Naive thymus-derived CD8-positive, alpha-beta T cell (primary cell): ENCODE measurements around the gene GPR119. TPM values are rescaled to one million over a fixed set of nuclear protein-coding genes. Genes with fewer than 3 reads are reported as not detected.
"Not testable (repeated sequence)": the region's sequence is repeated elsewhere in the genome, so short reads cannot be mapped to it uniquely, and the experiment has no call there.

Experiments
- ATAC-seq, 2 donors: fragments of 150-1000 bp; cut with Tn5 transposase in 1 of 2; sonication (Bioruptor Pico), chemical (Tn5 transposase) in 1 of 2; 1 replicate in 1 of 2; 2 replicates in 1 of 2; pipeline ENCODE4 v1.10.0; 2021; ENCODE audit warnings: mild to moderate bottlenecking in 2 of 2, moderate library complexity in 2 of 2
- POLR2A ChIA-PET: fragments of 350-600 bp; sonication (Branson Sonifier 250); formaldehyde crosslinking; loops from one replicate; lab custom pipeline; 2021; ENCODE audit warnings: antibody characterized with exemption; lab: Charles Lee
- DNase-seq, 10 donors: peaks; one replicate each; pipeline versions ENCODE4 v3.0.0 to v3.0.0-alpha.2; 2020 to 2022
- H3K27ac Mint-ChIP-seq, 10 donors: one replicate each; pipeline ENCODE4 v1.8.0; 2020 to 2022; ENCODE audit warnings: mild to moderate bottlenecking in 10 of 10, mixed read lengths in 10 of 10, moderate library complexity in 4 of 10, inconsistent platforms in 1 of 10
- H3K27me3 Mint-ChIP-seq, 5 donors: one replicate each; pipeline ENCODE4 v1.8.0; 2021 to 2022; ENCODE audit warnings: mixed read lengths in 5 of 5
- H3K36me3 Mint-ChIP-seq, 3 donors: one replicate each; pipeline ENCODE4 v1.8.0; 2020 to 2022; ENCODE audit warnings: mixed read lengths in 3 of 3, mild to moderate bottlenecking in 2 of 3, inconsistent platforms in 1 of 3
- H3K4me1 Mint-ChIP-seq, 4 donors: one replicate each; pipeline ENCODE4 v1.8.0; 2021 to 2022; ENCODE audit warnings: mixed read lengths in 4 of 4
- H3K4me3 Mint-ChIP-seq, 10 donors: one replicate each; pipeline ENCODE4 v1.8.0; 2020 to 2022; ENCODE audit warnings: mild to moderate bottlenecking in 10 of 10, mixed read lengths in 10 of 10, moderate library complexity in 6 of 10, inconsistent platforms in 1 of 10
- H3K9me3 Mint-ChIP-seq, 9 donors: one replicate each; pipeline ENCODE4 v1.8.0; 2020 to 2022; ENCODE audit warnings: mixed read lengths in 9 of 9, mild to moderate bottlenecking in 3 of 9, inconsistent platforms in 1 of 9, moderate library complexity in 1 of 9
- polyA plus RNA-seq, 3 donors: library from polyadenylated mRNA; unstranded; fragments of 300-500 nt; fragmentation: Illumina TruSeq; gene quantifications; one replicate each; pipeline ENCODE4 v1.2.3, GENCODE V29; 2021
- total RNA-seq, 8 experiments: library from RNA in 2 of 8; stranded (reverse) in 2 of 8; gene quantifications; one replicate each; pipeline ENCODE4 v1.2.3 and lab custom pipeline; 2021 to 2026

The GPR119 gene
- total RNA-seq (not detected), polyA plus RNA-seq (not detected), total RNA-seq (lab: John Stamatoyannopoulos, UW) (0 reads per million in 6 experiments)

GRCh38 chrX:130385520-130385919, at the start of gene GPR119:
GPR119 (minus strand) TSS chrX:130385674; CDS start chrX:130385447, 227 bp downstream.
- H3K4me1 Mint-ChIP-seq, result no peaks in the 10 kb centered on the region
- no peak within 1 kb of the TSS for H3K27ac Mint-ChIP-seq
- no peaks in the 10 kb centered on the region for H3K9me3 Mint-ChIP-seq
- H3K27me3 Mint-ChIP-seq, result peaks cover 0 to 9% (median 2%) of the 10 kb centered on the region in 5 donors
- POLR2A ChIA-PET, result no interaction called here
- no peak within 1 kb of the TSS for H3K4me3 Mint-ChIP-seq
- ATAC-seq (no peak), DNase-seq (no peak)
- no peaks in the 10 kb centered on the region for H3K36me3 Mint-ChIP-seq

DNA sequence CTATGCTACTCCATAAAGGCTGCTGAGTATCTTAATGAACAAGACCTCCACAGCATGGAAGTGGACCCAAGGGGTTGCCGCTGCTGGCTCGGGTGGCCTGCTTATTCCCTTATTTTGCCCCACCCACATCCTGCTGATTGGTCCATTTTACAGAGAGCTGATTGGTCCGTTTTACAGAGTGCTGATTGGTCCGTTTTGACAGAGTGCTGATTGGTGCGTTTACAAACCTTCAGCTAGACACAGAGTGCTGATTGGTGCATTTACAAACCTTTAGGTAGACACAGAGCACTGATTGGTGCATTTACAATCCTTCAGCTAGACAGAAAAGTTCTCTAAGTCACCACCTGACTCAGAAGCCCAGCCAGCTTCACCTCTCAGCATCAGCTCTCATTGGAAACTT, 43.8 kb upstream of the GPR119 start:
- POLR2A ChIA-PET, H3K4me1 Mint-ChIP-seq, DNase-seq, H3K4me3 Mint-ChIP-seq, ATAC-seq, H3K27ac Mint-ChIP-seq, H3K9me3 Mint-ChIP-seq, H3K27me3 Mint-ChIP-seq, H3K36me3 Mint-ChIP-seq: not testable (repeated sequence)

GRCh38 chrX:130426531-130426930, 41.1 kb upstream of the GPR119 start:
- no peak overlapping the region for H3K27ac Mint-ChIP-seq
- H3K36me3 Mint-ChIP-seq, result no peaks in the 10 kb centered on the region
- peaks cover 0 to 3% (median 0%) of the 10 kb centered on the region in 9 donors for H3K9me3 Mint-ChIP-seq
- ATAC-seq, result no peak
- POLR2A ChIA-PET, result no interaction called here
- H3K27me3 Mint-ChIP-seq, result peaks cover 0 to 5% (median 0%) of the 10 kb centered on the region in 5 donors
- H3K4me3 Mint-ChIP-seq, result no peak overlapping the region
- no peaks in the 10 kb centered on the region for H3K4me1 Mint-ChIP-seq
- no peak for DNase-seq

DNA sequence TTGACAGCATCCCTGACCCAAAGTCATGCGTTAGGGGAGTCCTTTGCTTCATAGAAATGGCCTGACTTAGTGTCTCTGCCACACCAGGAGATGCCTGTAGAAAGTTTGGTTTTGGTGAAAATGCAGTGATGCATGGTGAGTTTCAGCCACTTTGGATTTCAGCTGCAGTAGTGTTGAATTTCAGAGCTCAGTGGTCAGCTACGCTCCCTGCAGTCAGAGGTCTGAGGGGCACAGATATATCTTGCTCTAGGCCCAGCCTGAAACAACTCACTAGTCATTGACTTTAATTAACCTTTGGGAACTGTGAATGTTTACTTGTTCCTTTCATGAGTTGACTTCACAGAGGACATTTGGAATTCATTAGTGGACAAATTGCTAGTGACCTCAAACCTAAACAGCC, 33.8 kb upstream of the GPR119 start:
- Mint-ChIP-seq H3K27me3 (peaks cover 0 to 3% (median 0%) of the 10 kb centered on the region in 5 donors), H3K36me3 (peaks cover 0 to 6% (median under 1%) of the 10 kb centered on the region in 3 donors), H3K4me1 (peaks cover 0 to 4% (median under 1%) of the 10 kb centered on the region in 4 donors), H3K9me3 (no peaks in the 10 kb centered on the region), H3K27ac (no peak overlapping the region), H3K4me3 (no peak overlapping the region)
- POLR2A ChIA-PET, result no interaction called here
- ATAC-seq (no peak), DNase-seq (no peak)

DNA sequence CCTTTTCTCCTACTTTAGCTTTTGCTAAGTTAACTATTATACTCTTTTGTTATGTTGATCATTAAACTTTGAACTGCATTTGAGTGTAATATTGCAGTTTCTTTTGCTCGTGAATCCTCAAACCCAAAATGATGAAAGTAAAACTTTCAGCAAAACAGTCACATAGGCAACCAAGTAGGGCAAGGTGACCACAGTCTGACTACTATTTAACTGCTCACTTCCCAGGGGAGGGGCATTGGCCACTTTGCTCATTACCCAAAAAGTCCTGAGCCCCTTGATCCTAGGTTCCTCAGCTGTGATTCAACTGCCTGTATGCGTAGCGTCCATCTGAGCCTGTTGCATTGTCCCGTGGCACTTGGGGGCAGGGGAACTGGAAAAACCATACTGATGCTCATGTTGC, 33.3 kb upstream of the GPR119 start:
- Mint-ChIP-seq H3K27me3 (peaks cover 0 to 3% (median 0%) of the 10 kb centered on the region in 5 donors), H3K27ac (no peak overlapping the region), H3K4me3 (no peak overlapping the region), H3K4me1 (peaks cover 0 to 4% (median under 1%) of the 10 kb centered on the region in 4 donors), H3K9me3 (no peaks in the 10 kb centered on the region), H3K36me3 (peaks cover 0 to 11% (median 2%) of the 10 kb centered on the region in 3 donors)
- DNase-seq (no peak), ATAC-seq (no peak)
- POLR2A ChIA-PET, result no interaction called here

GRCh38 chrX:130418066-130418465, 32.6 kb upstream of the GPR119 start:
- Mint-ChIP-seq H3K27me3 (peaks cover 0 to 3% (median 0%) of the 10 kb centered on the region in 5 donors), H3K4me3 (no peak overlapping the region), H3K36me3 (peaks cover 0 to 14% (median 2%) of the 10 kb centered on the region in 3 donors), H3K4me1 (peaks cover 0 to 4% (median under 1%) of the 10 kb centered on the region in 4 donors), H3K27ac (no peak overlapping the region), H3K9me3 (no peaks in the 10 kb centered on the region)
- no peak for DNase-seq
- POLR2A ChIA-PET, result no interaction called here
- ATAC-seq, result no peak

DNA sequence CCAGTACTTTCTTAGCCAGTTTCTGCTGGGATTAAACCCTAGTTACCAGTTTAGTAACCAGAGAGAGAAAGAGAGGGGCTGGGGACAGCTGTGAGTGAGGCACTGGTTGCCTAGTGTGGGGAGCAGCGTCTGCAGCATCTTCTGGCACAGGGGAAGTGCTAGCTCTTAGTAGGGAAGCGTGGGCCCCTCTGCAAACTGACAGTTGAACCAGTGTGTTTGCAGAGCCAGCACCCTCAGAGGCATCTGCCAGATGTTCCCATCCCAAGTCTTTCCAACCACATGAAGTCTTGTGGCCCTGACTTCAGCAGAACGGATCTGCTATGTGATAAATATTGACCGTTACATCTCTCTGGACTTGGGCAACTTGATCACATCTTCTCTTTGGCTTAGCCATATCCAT, 31.3 kb upstream of the GPR119 start:
- ATAC-seq, result no peak
- Mint-ChIP-seq H3K36me3 (peaks cover 0 to 25% (median 2%) of the 10 kb centered on the region in 3 donors), H3K9me3 (no peaks in the 10 kb centered on the region), H3K27ac (peak overlapping the region in 2 of 10 donors; percentile 43 to 57), H3K4me1 (peaks cover 0 to 4% (median under 1%) of the 10 kb centered on the region in 4 donors), H3K27me3 (no peaks in the 10 kb centered on the region), H3K4me3 (no peak overlapping the region)
- DNase-seq, result no peak
- POLR2A ChIA-PET, result no interaction called here

DNA sequence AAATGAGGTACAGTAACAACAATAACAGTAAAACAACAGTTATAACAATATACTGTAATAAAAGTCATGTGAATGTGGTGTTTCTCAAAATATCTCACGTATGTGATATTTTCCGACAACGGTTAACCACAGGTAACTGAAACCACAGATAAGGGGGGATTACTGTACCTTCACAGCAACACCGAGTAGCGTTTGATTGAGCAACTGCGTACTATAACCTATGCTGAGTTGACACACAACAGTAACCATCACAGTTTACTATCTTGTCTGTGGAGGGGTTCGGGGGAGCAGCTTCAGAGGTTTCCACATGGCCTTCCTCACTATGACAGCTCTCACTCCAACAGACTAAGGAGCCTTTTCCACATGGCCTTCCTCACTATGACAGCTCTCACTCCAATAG, 29.7 kb upstream of the GPR119 start:
- Mint-ChIP-seq H3K9me3 (no peaks in the 10 kb centered on the region), H3K36me3 (peaks cover 0 to 34% (median 2%) of the 10 kb centered on the region in 3 donors), H3K27ac (peak overlapping the region in 1 of 10 donors; percentile 55)

DNA sequence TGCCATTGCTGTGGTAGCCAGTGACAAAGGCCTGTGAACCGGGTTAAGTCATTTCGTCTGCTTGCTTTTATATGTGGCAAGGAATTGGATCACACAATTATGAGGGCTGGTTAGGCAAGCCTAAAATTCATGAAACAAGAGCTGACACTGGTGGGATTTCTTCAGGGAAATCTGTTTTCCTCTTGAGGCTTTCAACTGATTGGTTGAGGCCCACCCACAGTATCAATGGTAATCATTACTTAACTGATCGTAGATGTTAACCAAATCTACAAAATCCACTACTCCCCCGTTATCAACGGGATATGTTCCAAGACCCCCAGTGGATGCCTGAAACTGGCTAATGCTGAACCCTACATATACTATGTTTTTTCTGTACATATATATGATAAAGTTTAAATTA, 29.3 kb upstream of the GPR119 start:
- DNase-seq, result no peak

More for the DNA sequence above, 29.7 kb upstream of the GPR119 start:
- no peaks in the 10 kb centered on the region for H3K27me3 Mint-ChIP-seq
- ATAC-seq, result peak in 1 of 2 donors; percentile 47
- POLR2A ChIA-PET, result no interaction called here
- no peak overlapping the region for H3K4me3 Mint-ChIP-seq
- H3K4me1 Mint-ChIP-seq, result peaks cover 0 to 4% (median under 1%) of the 10 kb centered on the region in 4 donors
- DNase-seq, result peak in 2 of 10 donors; percentile 1 to 16

DNA sequence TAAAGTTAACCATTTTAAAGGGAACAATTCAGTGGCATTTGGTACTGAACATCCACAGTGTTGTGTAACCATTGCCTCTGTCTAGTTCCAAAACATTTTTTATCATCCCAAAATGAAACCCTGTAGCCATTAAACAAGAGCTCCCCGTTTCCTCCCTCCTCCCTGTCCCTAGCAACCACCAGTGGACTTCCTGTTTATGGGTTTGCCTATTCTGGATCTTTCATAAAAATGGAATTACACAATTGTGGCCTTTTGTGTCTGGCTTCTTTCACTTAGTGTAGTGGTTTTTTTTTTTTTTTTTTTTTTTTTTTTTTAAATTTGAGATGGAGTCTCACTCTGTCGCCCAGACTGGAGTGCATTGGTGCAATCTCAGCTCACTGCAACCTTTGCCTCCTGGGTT, 27.9 kb upstream of the GPR119 start:
- ATAC-seq (no peak), DNase-seq (no peak)
- H3K27ac Mint-ChIP-seq, result no peak overlapping the region
- peaks cover 0 to 4% (median under 1%) of the 10 kb centered on the region in 4 donors for H3K4me1 Mint-ChIP-seq
- H3K4me3 Mint-ChIP-seq, result no peak overlapping the region
- POLR2A ChIA-PET, result no interaction called here
- H3K27me3 Mint-ChIP-seq, result no peaks in the 10 kb centered on the region
- peaks cover 0 to 46% (median 5%) of the 10 kb centered on the region in 3 donors for H3K36me3 Mint-ChIP-seq
- no peaks in the 10 kb centered on the region for H3K9me3 Mint-ChIP-seq

More for the DNA sequence above, 29.3 kb upstream of the GPR119 start:
- Mint-ChIP-seq H3K27me3 (no peaks in the 10 kb centered on the region), H3K36me3 (peaks cover 0 to 37% (median 2%) of the 10 kb centered on the region in 3 donors), H3K4me1 (peaks cover 0 to 4% (median under 1%) of the 10 kb centered on the region in 4 donors), H3K4me3 (no peak overlapping the region), H3K27ac (no peak overlapping the region), H3K9me3 (no peaks in the 10 kb centered on the region)
- POLR2A ChIA-PET, result no interaction called here
- ATAC-seq, result no peak

- POLR2A ChIA-PET, result interaction anchor here (1.4 kb wide), 1 partner anchor 62 kb away, joined by 3 read pairs; the partner anchor contains the start of gene SLC25A14
- H3K4me3 Mint-ChIP-seq, result peak overlapping the region; percentile 81 to 98 (median 90)
- H3K27me3 Mint-ChIP-seq, result peaks cover 0 to 16% (median 3%) of the 10 kb centered on the region in 5 donors
- H3K4me1 Mint-ChIP-seq, result peaks cover 4 to 37% (median 29%) of the 10 kb centered on the region in 4 donors
- ATAC-seq, result peak in 1 of 2 donors; percentile 15
- DNase-seq, result peak in 1 of 10 donors; percentile 1
- H3K36me3 Mint-ChIP-seq, result peaks cover 0 to 28% (median 0%) of the 10 kb centered on the region in 3 donors
- peak overlapping the region; percentile 81 to 97 (median 92) for H3K27ac Mint-ChIP-seq
- H3K9me3 Mint-ChIP-seq, result no peaks in the 10 kb centered on the region
Measured at GRCh38 chrX:130402208-130402684, 16.8 kb upstream of the GPR119 start.

- POLR2A ChIA-PET, result interaction anchor here (1.4 kb wide), 1 partner anchor 62 kb away, joined by 3 read pairs; the partner anchor contains the start of gene SLC25A14
- Mint-ChIP-seq H3K27me3 (peaks cover 0 to 22% (median 5%) of the 10 kb centered on the region in 5 donors), H3K27ac (peak within 1 kb of the TSS; percentile 90 to 97 (median 96)), H3K9me3 (no peaks in the 10 kb centered on the region), H3K4me3 (peak within 1 kb of the TSS; percentile 81 to 98 (median 90)), H3K36me3 (peaks cover 0 to 25% (median 0%) of the 10 kb centered on the region in 3 donors), H3K4me1 (peaks cover 4 to 35% (median 29%) of the 10 kb centered on the region in 4 donors)
- ATAC-seq (peak; percentile 89 to 94), DNase-seq (peak; percentile 52 to 80 (median 68))
Measured at GRCh38 chrX:130401415-130402207, 16.1 kb upstream of the GPR119 start, which contains the start of gene RBMX2. RBMX2 (plus strand) TSS chrX:130401987; CDS start chrX:130402033, 46 bp downstream.
